H9 (cell line): ENCODE results near the gene COMT. TPM values are rescaled to one million over a fixed set of nuclear protein-coding genes. Genes with fewer than 3 reads are reported as not detected.

ENCODE experiments used
- DNase-seq: peaks from one replicate; pipeline ENCODE4 v3.0.0-alpha.2; 2017
- H2AFZ ChIP-seq: one replicate; pipeline ENCODE4 v1.6.1; 2013; ENCODE audit warnings: mild to moderate bottlenecking, low read length, control low read depth, moderate library complexity
- H2AK5ac ChIP-seq: 2 replicates; pipeline ENCODE4 v1.6.1; 2013; ENCODE audit warnings: low read length, control low read depth, mixed read lengths; ENCODE audit not compliant: insufficient read length
- H2BK120ac ChIP-seq: one replicate; pipeline ENCODE4 v1.6.1; 2013; ENCODE audit warnings: low read depth, mild to moderate bottlenecking, low read length, control low read depth, inconsistent platforms; ENCODE audit not compliant: poor library complexity, severe bottlenecking
- H2BK12ac ChIP-seq: 2 replicates; pipeline ENCODE4 v1.6.1; 2013; ENCODE audit warnings: low read length, control low read depth, mixed read lengths, low read depth; ENCODE audit not compliant: insufficient read length
- H2BK15ac ChIP-seq: 2 replicates; pipeline ENCODE4 v1.6.1; 2013; ENCODE audit warnings: low read depth, low read length, control low read depth
- H2BK20ac ChIP-seq: one replicate; pipeline ENCODE4 v1.6.1; 2013; ENCODE audit warnings: low read depth, mild to moderate bottlenecking, low read length, control low read depth, inconsistent platforms; ENCODE audit not compliant: poor library complexity, severe bottlenecking
- H2BK5ac ChIP-seq: 2 replicates; pipeline ENCODE4 v1.6.1; 2013; ENCODE audit warnings: low read length, control low read depth, mixed read lengths; ENCODE audit not compliant: insufficient read length
- H3K14ac ChIP-seq: 2 replicates; pipeline ENCODE4 v1.6.1; 2013; ENCODE audit warnings: low read length, control low read depth; ENCODE audit not compliant: insufficient read depth
- H3K18ac ChIP-seq: 2 replicates; pipeline ENCODE4 v1.6.1; 2013; ENCODE audit warnings: low read depth, mild to moderate bottlenecking, mixed read lengths, low read length, control low read depth; ENCODE audit not compliant: insufficient read length
- H3K23ac ChIP-seq: 2 replicates; pipeline ENCODE4 v1.6.1; 2013; ENCODE audit warnings: low read length, control low read depth, mixed read lengths, low read depth; ENCODE audit not compliant: insufficient read length
- H3K23me2 ChIP-seq: 2 replicates; pipeline ENCODE4 v1.6.1; 2013; ENCODE audit warnings: low read depth, mild to moderate bottlenecking, mixed read lengths, low read length, control low read depth; ENCODE audit not compliant: insufficient read length, poor library complexity, severe bottlenecking
- H3K27ac ChIP-seq: 2 replicates; pipeline ENCODE4 v1.5.1; 2013; ENCODE audit warnings: low read length, control low read depth, mixed read lengths, low read depth; ENCODE audit not compliant: insufficient read length
- H3K27me3 ChIP-seq: 2 replicates; pipeline ENCODE4 v1.6.1; 2013; ENCODE audit warnings: low read length, control low read depth, inconsistent platforms; ENCODE audit not compliant: insufficient read depth
- H3K4ac ChIP-seq: 2 replicates; pipeline ENCODE4 v1.6.1; 2013; ENCODE audit warnings: low read depth, mild to moderate bottlenecking, control low read depth, inconsistent platforms, low read length, moderate library complexity
- H3K4me1 ChIP-seq: 2 replicates; pipeline ENCODE4 v1.6.1; 2013; ENCODE audit warnings: low read length, control low read depth, inconsistent platforms; ENCODE audit not compliant: insufficient read depth
- H3K4me2 ChIP-seq: 2 replicates; pipeline ENCODE4 v1.6.1; 2013; ENCODE audit warnings: low read length, control low read depth, mixed read lengths; ENCODE audit not compliant: insufficient read length, insufficient read depth
- H3K56ac ChIP-seq: 2 replicates; pipeline ENCODE4 v1.6.1; 2013; ENCODE audit warnings: low read depth, mild to moderate bottlenecking, mixed read lengths, low read length, control low read depth; ENCODE audit not compliant: insufficient read length
- H3K79me1 ChIP-seq: 2 replicates; pipeline ENCODE4 v1.6.1; 2013; ENCODE audit warnings: low read depth, mild to moderate bottlenecking, moderate library complexity, low read length, control low read depth, inconsistent platforms; ENCODE audit not compliant: insufficient read depth, poor library complexity, severe bottlenecking
- H3K79me2 ChIP-seq: 2 replicates; pipeline ENCODE4 v1.6.1; 2013; ENCODE audit warnings: low read length, control low read depth, inconsistent platforms; ENCODE audit not compliant: insufficient read depth
- H3K9ac ChIP-seq: 2 replicates; pipeline ENCODE4 v1.6.1; 2013; ENCODE audit warnings: low read length, control low read depth, mixed read lengths; ENCODE audit not compliant: insufficient read length; ENCODE audit errors: extremely low read depth
- H3K9me3 ChIP-seq: one replicate; pipeline ENCODE4 v1.6.1; 2013; ENCODE audit warnings: low read depth, low read length, inconsistent platforms; ENCODE audit not compliant: control insufficient read depth
- H3T11ph ChIP-seq: one replicate; pipeline ENCODE4 v1.6.1; 2013; ENCODE audit warnings: mild to moderate bottlenecking, low read length, control low read depth, inconsistent platforms
- H4K20me1 ChIP-seq: one replicate; pipeline ENCODE4 v1.6.1; 2013; ENCODE audit not compliant: control insufficient read depth, insufficient read length, insufficient read depth
- H4K5ac ChIP-seq: 2 replicates; pipeline ENCODE4 v1.6.1; 2013; ENCODE audit warnings: low read depth, mild to moderate bottlenecking, mixed read lengths, low read length, control low read depth; ENCODE audit not compliant: insufficient read length
- H4K8ac ChIP-seq: replicated peaks from 2 replicates; pipeline ENCODE4 v1.6.1; 2013; ENCODE audit warnings: low read length, control low read depth, mixed read lengths, low read depth; ENCODE audit not compliant: insufficient read length
- H4K91ac ChIP-seq: 2 replicates; pipeline ENCODE4 v1.6.1; 2013; ENCODE audit warnings: low read depth, mild to moderate bottlenecking, moderate library complexity, mixed read lengths, low read length, control low read depth; ENCODE audit not compliant: insufficient read length
- H3K27ac Mint-ChIP-seq, 3 experiments: 2 replicates in 2 of 3; 3 replicates in 1 of 3; pipeline ENCODE4 v1.8.0; 2020 to 2021; ENCODE audit warnings: mixed read lengths in 3 of 3, mild to moderate bottlenecking in 1 of 3, moderate library complexity in 1 of 3
- H3K27me3 Mint-ChIP-seq: 2 replicates; pipeline ENCODE4 v1.8.0; 2021; ENCODE audit warnings: low read depth, mild to moderate bottlenecking, moderate library complexity, mixed read lengths
- H3K36me3 Mint-ChIP-seq, 3 experiments: 2 replicates in 2 of 3; 3 replicates in 1 of 3; pipeline ENCODE4 v1.8.0; 2020 to 2021; ENCODE audit warnings: low read depth in 3 of 3, mixed read lengths in 3 of 3; ENCODE audit not compliant: insufficient read depth in 1 of 3
- H3K4me1 Mint-ChIP-seq, 2 experiments: 2 replicates each; pipeline ENCODE4 v1.8.0; 2020; ENCODE audit warnings: mixed read lengths in 2 of 2
- H3K4me3 Mint-ChIP-seq, 2 experiments: 2 replicates in 1 of 2; 3 replicates in 1 of 2; pipeline ENCODE4 v1.8.0; 2020 to 2021; ENCODE audit warnings: mild to moderate bottlenecking in 2 of 2, mixed read lengths in 2 of 2, moderate library complexity in 1 of 2
- H3K9me3 Mint-ChIP-seq, 2 experiments: 2 replicates in 1 of 2; 3 replicates in 1 of 2; pipeline ENCODE4 v1.8.0; 2020; ENCODE audit warnings: mild to moderate bottlenecking in 2 of 2, mixed read lengths in 2 of 2, moderate library complexity in 1 of 2
- CTCF ChIP-seq: fragments of 200-600 bp; sonication (generic); conservative IDR thresholded peaks from 3 replicates; pipeline ENCODE4 v1.8.0; 2021; ENCODE audit warnings: antibody characterized with exemption, mild to moderate bottlenecking
- WGBS: extraction: QIAGEN DNeasy Blood & Tissue Kit; methylation state at CpG from one replicate; pipeline ENCODE4 v1.1.7; 2013; ENCODE audit warnings: missing lambda C conversion rate, low lambda C conversion rate, mixed read lengths; ENCODE audit not compliant: insufficient read length; ENCODE audit errors: extremely low coverage; 5-methylcytosine and 5-hydroxymethylcytosine counted together
- total RNA-seq: library from RNA; stranded (reverse); gene quantifications from 2 replicates; pipeline ENCODE4 v1.2.1, GENCODE V29; 2021

COMT gene
- total RNA-seq, 1 experiment from 2014 or later: 42.2 TPM

DNA sequence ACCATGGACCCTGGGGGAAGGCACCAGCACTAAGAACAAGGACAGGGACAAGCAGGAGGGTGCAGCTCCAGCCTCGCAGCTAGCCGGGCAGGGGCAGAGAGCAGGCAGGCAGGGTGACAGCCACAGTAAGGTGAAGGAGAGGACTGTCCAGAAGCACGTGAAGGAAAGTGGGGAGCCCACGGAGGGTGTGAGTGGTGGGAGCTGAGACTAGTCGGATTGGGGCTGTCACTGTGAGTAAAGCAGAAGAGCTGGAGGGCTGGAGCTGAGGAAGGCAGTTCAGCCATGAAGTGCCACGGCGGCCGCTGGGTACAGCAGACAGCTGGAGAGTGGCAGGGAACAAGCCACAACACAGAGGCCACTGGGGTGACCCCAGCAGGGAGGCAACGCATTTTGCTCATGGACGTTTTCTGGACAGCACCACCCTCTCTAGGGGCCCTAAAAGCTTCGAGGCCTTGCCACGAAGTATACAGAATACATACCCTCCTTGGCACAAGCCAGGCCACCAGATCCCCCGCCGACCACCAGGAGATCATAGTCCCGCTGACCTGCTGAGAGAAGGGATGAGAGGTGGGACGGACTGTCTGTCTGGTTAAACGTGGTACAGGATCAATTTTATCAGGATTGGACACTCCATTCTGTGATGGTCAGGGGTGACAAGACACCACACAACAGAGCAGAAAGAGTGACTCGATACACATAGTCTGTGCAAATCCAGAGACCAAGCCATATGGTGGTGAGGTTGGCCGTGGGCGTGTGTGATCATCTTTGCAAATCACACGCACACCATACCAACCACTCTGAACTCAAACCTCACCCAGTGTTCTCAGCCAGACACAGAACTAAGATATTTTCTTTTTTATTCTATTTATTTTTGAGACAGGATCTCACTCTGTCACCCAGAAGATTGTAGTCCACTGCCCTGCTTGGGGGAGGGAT is 10.8 kb upstream of the COMT start:
- Histone ChIP-seq H3K79me2 (no peaks in the 10 kb centered on the region), H3K14ac (no peak overlapping the region), H3K23ac (no peak overlapping the region), H3K18ac (no peak overlapping the region), H2BK120ac (no peak overlapping the region), H3K27me3 (no peaks in the 10 kb centered on the region; the same call in 1 of the 2 replicates), H2BK15ac (no peak overlapping the region), H3K9ac (no peak overlapping the region), H2BK20ac (no peak overlapping the region), H2BK12ac (no peak overlapping the region), H3K4me2 (no peak overlapping the region), H3K4ac (no peak overlapping the region), H4K20me1 (peaks cover 3% of the 10 kb centered on the region), H2AFZ (no peak overlapping the region), H3T11ph (no peak overlapping the region), H3K56ac (no peak overlapping the region), H4K91ac (no peak overlapping the region), H3K23me2 (no peaks in the 10 kb centered on the region), H3K27ac (no peak overlapping the region), H3K9me3 (no peaks in the 10 kb centered on the region), H3K79me1 (no peaks in the 10 kb centered on the region), H3K4me1 (no peaks in the 10 kb centered on the region), H2BK5ac (no peak overlapping the region), H2AK5ac (no peak overlapping the region), H4K5ac (no peak overlapping the region), H4K8ac (no peak overlapping the region)
- peaks cover 2% of the 10 kb centered on the region; the same call in 1 of the 2 replicates for H3K27me3 Mint-ChIP-seq
- no CpG with 5 or more reads among the region's 21 CpGs for WGBS
- H3K4me3 Mint-ChIP-seq: no peak overlapping the region
- no peaks in the 10 kb centered on the region for H3K4me1 Mint-ChIP-seq
- H3K36me3 Mint-ChIP-seq: peaks cover 6 to 11% (median 8%) of the 10 kb centered on the region in 3 experiments; a peak in 6 of 7 replicates
- peaks cover 8 to 9% of the 10 kb centered on the region in 2 experiments for H3K9me3 Mint-ChIP-seq
- no peak for DNase-seq
- TF ChIP-seq CTCF: no peak
- peak overlapping the region in 1 of 3 experiments; percentile 22; a peak in 1 of 7 replicates for H3K27ac Mint-ChIP-seq
